SK-N-SH (cell line): ENCODE data around the gene ATP8A1. TPM values are rescaled to one million over a fixed set of nuclear protein-coding genes. Genes with fewer than 3 reads are reported as not detected.

Experiments used
- CTCF ChIA-PET: fragments of 300-600, 350-600 bp; formaldehyde crosslinking; extraction: SDS; loops from one replicate; lab custom pipeline; 2021; lab: Yijun Ruan, JAX
- POLR2A ChIA-PET: fragments of 350-600 bp; sonication (Branson Sonifier 250); formaldehyde crosslinking; extraction: SDS; loops from one replicate; lab custom pipeline; 2020; ENCODE audit warnings: antibody characterized with exemption, inconsistent platforms; lab: Yijun Ruan, JAX
- DNase-seq: peaks from one replicate; pipeline ENCODE4 v3.0.0; 2012
- H2AFZ ChIP-seq: fragments of 200-600 bp; sonication (generic); 2 replicates; pipeline ENCODE4 v1.8.1; 2016; ENCODE audit warnings: antibody characterized with exemption, mild to moderate bottlenecking, low read depth
- H3F3A ChIP-seq: fragments of 200-600 bp; sonication (generic); replicated peaks from 2 replicates; pipeline ENCODE3; 2016; ENCODE audit warnings: antibody characterized with exemption, mild to moderate bottlenecking; ENCODE audit not compliant: insufficient read depth
- H3K27ac ChIP-seq, 2 experiments: fragments of 200-500 bp in 1 of 2; fragments of 200-600 bp in 1 of 2; sonication (Bioruptor generic) in 1 of 2; sonication (generic), shearing (Covaris generic) in 1 of 2; 2 replicates each; pipeline versions ENCODE4 v1.5.1 to v1.6.1; 2014 to 2016; ENCODE audit warnings: low read depth in 2 of 2, inconsistent platforms in 1 of 2, low read length in 1 of 2, mild to moderate bottlenecking in 1 of 2, mixed read lengths in 1 of 2
- H3K27me3 ChIP-seq: fragments of 200-600 bp; sonication (generic), shearing (Covaris generic); 2 replicates; pipeline ENCODE4 v1.6.1; 2016; ENCODE audit warnings: mixed run types; ENCODE audit not compliant: insufficient read depth
- H3K36me3 ChIP-seq, 2 experiments: fragments of 200-500 bp in 1 of 2; fragments of 200-600 bp in 1 of 2; sonication (Bioruptor generic) in 1 of 2; sonication (generic) in 1 of 2; replicated peaks in 1 of 2; 2 replicates each; pipeline versions ENCODE3 to v1.5.1; 2014 to 2016; ENCODE audit warnings: low read length in 1 of 2, mild to moderate bottlenecking in 1 of 2; ENCODE audit not compliant: insufficient read depth in 2 of 2, control insufficient read depth in 1 of 2
- H3K4me1 ChIP-seq, 2 experiments: fragments of 200-500 bp in 1 of 2; fragments of 200-600 bp in 1 of 2; sonication (Bioruptor generic) in 1 of 2; sonication (generic), shearing (Covaris generic) in 1 of 2; 2 replicates each; pipeline versions ENCODE4 v1.5.1 to v1.6.1; 2014 to 2016; ENCODE audit warnings: low read depth in 1 of 2, low read length in 1 of 2, mixed run types in 1 of 2; ENCODE audit not compliant: insufficient read depth in 2 of 2, control insufficient read depth in 1 of 2
- H3K4me2 ChIP-seq: fragments of 200-600 bp; sonication (generic), shearing (Covaris generic); 2 replicates; pipeline ENCODE4 v1.6.1; 2017; ENCODE audit warnings: mixed run types
- H3K4me3 ChIP-seq, 2 experiments: fragments of 200-500 bp in 1 of 2; fragments of 200-600 bp in 1 of 2; sonication (Bioruptor generic) in 1 of 2; sonication (generic), shearing (Covaris generic) in 1 of 2; 2 replicates each; pipeline versions ENCODE4 v1.5.1 to v1.8.1; 2014 to 2016; ENCODE audit warnings: low read depth in 2 of 2, inconsistent platforms in 1 of 2, low read length in 1 of 2, mild to moderate bottlenecking in 1 of 2, mixed read lengths in 1 of 2, moderate library complexity in 1 of 2
- H3K79me2 ChIP-seq: fragments of 200-600 bp; sonication (generic); 2 replicates; pipeline ENCODE4 v1.8.1; 2017; ENCODE audit warnings: mild to moderate bottlenecking; ENCODE audit not compliant: insufficient read depth
- H3K9ac ChIP-seq: fragments of 200-600 bp; sonication (generic); 2 replicates; pipeline ENCODE4 v1.6.1; 2017; ENCODE audit warnings: mixed run types
- H3K9me2 ChIP-seq: fragments of 200-600 bp; sonication (generic); 2 replicates; pipeline ENCODE4 v1.6.1; 2017; ENCODE audit warnings: mixed run types
- H3K9me3 ChIP-seq: fragments of 200-600 bp; sonication (generic); 2 replicates; pipeline ENCODE4 v1.6.1; 2017; ENCODE audit warnings: mixed run types, mild to moderate bottlenecking, moderate library complexity
- H4K20me1 ChIP-seq: fragments of 200-600 bp; sonication (generic); 2 replicates; pipeline ENCODE4 v1.6.1; 2017; ENCODE audit warnings: mild to moderate bottlenecking, mixed run types; ENCODE audit not compliant: insufficient read depth
- CHD2 ChIP-seq: fragments of 150-350 bp; IDR thresholded peaks from 2 replicates; pipeline ENCODE4 v1.6.1; 2018; ENCODE audit warnings: low read length; ENCODE audit not compliant: partially characterized antibody
- EP300 ChIP-seq, 2 experiments: IDR thresholded peaks; 2 replicates each; pipeline versions ENCODE4 v1.4.0 to v1.6.1; 2012; ENCODE audit warnings: borderline replicate concordance in 1 of 2, low read depth in 1 of 2, low read length in 1 of 2
- FOSL2 ChIP-seq: IDR thresholded peaks from 2 replicates; pipeline ENCODE4 v1.4.0; 2012; ENCODE audit warnings: low read depth, mild to moderate bottlenecking, moderate library complexity, borderline replicate concordance
- FOXJ3 ChIP-seq: sonication (generic); formaldehyde crosslinking; IDR thresholded peaks from 2 replicates; pipeline ENCODE4 v1.5.1; 2020; ENCODE audit warnings: mild to moderate bottlenecking, missing genetic modification reagents
- GABPA ChIP-seq: IDR thresholded peaks from 2 replicates; pipeline ENCODE4 v1.4.0; 2012; ENCODE audit warnings: low read depth, mild to moderate bottlenecking
- GATA2 ChIP-seq: sonication (generic); formaldehyde crosslinking; IDR thresholded peaks from 2 replicates; pipeline ENCODE4 v1.5.0; 2020; ENCODE audit warnings: mild to moderate bottlenecking, missing genetic modification reagents
- JUND ChIP-seq: IDR thresholded peaks from 2 replicates; pipeline ENCODE4 v1.4.0; 2012
- MEF2A ChIP-seq: IDR thresholded peaks from 2 replicates; pipeline ENCODE4 v1.4.0; 2012; ENCODE audit warnings: low read depth, borderline replicate concordance
- NFIC ChIP-seq: IDR thresholded peaks from 2 replicates; pipeline ENCODE4 v1.4.0; 2012; ENCODE audit warnings: borderline replicate concordance
- RAD21 ChIP-seq: IDR thresholded peaks from 2 replicates; pipeline ENCODE4 v1.6.1; 2012; ENCODE audit warnings: mild to moderate bottlenecking, low read length
- RXRA ChIP-seq: IDR thresholded peaks from 2 replicates; pipeline ENCODE4 v1.4.0; 2012; ENCODE audit warnings: low read depth, mild to moderate bottlenecking, borderline replicate concordance
- SMC3 ChIP-seq: IDR thresholded peaks from 2 replicates; pipeline ENCODE4 v1.6.1; 2012; ENCODE audit warnings: low read depth, low read length, improper control_type of control experiment
- TCF12 ChIP-seq: IDR thresholded peaks from 2 replicates; pipeline ENCODE4 v1.4.0; 2012
- YY1 ChIP-seq: IDR thresholded peaks from 2 replicates; pipeline ENCODE4 v1.4.0; 2012; ENCODE audit warnings: low read depth, mild to moderate bottlenecking
- WGBS: methylation state at CpG from one replicate; pipeline ENCODE4 v1.1.6; 2017; ENCODE audit warnings: low lambda C conversion rate; 5-methylcytosine and 5-hydroxymethylcytosine counted together
- polyA plus RNA-seq, 3 experiments: library from polyadenylated mRNA; depleted of rRNA; stranded (reverse); fragments of >200 nt; gene quantifications; 2 replicates each; pipeline ENCODE4 v1.2.3, GENCODE V29; 2012
- TF ChIP-seq, protein P1 (sequence below): fragments of 200-600 bp; sonication (generic); IDR thresholded peaks from 2 replicates; pipeline ENCODE4 v1.6.1; 2017; ENCODE audit warnings: antibody characterized with exemption, mild to moderate bottlenecking, moderate library complexity
- TF ChIP-seq, protein P2 (sequence below): fragments of 150-350 bp; IDR thresholded peaks from 2 replicates; pipeline ENCODE4 v1.6.1; 2016; ENCODE audit warnings: mild to moderate bottlenecking, low read depth, low read length
- TF ChIP-seq, protein P3 (sequence below): IDR thresholded peaks from 2 replicates; pipeline ENCODE4; 2012
- TF ChIP-seq, protein P4 (sequence below): IDR thresholded peaks from 2 replicates; pipeline ENCODE4 v1.4.0; 2012; ENCODE audit warnings: low read depth, borderline replicate concordance
- TF ChIP-seq, protein P5 (sequence below): IDR thresholded peaks from 2 replicates; pipeline ENCODE4 v1.4.0; 2012; ENCODE audit warnings: low read depth

Gene ATP8A1
- polyA plus RNA-seq, 1 of the 3 experiments (the other 2 are of a cell fraction) = 0.38 TPM

DNA sequence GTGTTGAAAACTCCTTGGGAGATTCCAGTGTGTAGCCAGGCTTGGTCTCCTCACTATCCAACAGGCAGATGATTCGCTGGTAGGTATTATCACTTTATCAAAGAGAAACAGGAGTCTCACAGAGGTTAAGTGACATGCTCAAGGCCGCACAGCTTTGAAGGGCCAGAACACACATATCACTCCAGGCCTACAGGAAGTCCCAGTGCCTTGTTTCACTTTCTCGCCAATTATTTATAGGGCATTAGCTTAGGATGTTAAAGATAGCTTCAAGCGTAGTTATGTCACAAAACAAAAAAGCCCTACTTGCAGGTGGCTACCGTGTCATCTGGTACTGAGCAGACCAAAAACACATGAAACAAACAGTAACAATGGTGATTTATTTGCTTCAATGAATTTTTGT lies 13.2 kb downstream of the ATP8A1 start:
- POLR2A ChIA-PET = no interaction called here

DNA sequence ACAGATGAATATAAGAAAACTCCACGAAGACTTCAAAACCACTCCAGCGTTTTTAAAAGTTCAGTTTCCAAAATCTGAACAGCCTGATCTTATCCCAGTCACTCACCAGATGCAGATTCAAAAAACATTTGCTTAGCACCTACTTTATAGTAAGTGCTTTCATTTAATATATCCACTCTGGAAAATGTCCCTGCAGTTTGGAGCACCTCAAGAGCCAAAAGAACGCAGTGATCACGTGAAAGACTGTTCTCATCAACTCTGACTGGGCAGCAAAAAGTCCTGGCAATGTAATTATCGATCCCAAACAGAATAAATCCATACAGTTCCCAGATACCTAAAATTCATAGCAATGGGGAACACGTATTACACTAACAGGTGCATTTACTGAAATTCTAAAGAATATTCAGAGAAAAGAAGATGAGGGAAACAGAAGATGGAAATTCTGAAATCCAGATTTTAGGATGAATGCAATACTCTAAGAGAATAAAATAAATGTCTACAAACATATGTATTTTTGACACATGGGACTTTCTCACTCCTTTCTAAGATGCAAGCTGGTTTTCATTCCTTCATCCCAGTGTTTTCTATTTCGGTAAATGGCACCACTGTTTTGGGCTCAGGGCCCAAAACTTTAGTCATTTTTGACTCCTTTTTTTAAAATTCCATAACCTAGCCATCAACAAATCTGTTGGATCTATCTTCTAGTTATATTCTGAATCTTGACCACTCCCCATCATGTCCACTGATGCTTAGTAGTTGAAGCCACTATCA lies 13.9 kb downstream of the ATP8A1 start:
- Histone ChIP-seq H4K20me1 (no peaks in the 10 kb centered on the region), H3K4me2 (no peak overlapping the region), H3K9me2 (no peaks in the 10 kb centered on the region), H3K27me3 (no peaks in the 10 kb centered on the region), H3K4me3 (no peak overlapping the region), H2AFZ (no peak overlapping the region), H3K9ac (no peak overlapping the region), H3K79me2 (no peaks in the 10 kb centered on the region), H3K36me3 (no peaks in the 10 kb centered on the region), H3K27ac (peak overlapping the region in 1 of 2 experiments; percentile 43; a peak in 1 of 4 replicates), H3K4me1 (peaks cover 0 to 21% of the 10 kb centered on the region in 2 experiments; a peak in 2 of 4 replicates), H3K9me3 (no peaks in the 10 kb centered on the region), H3F3A (no peaks in the 10 kb centered on the region)
- ChIA-PET POLR2A (no interaction called here), CTCF (interaction anchor here (1.0 kb wide), 1 partner anchor 85 kb away, joined by 3 read pairs; no protein-coding TSS in a partner anchor)
- 51% methylated on average over 7 of the region's 7 CpGs for WGBS
- TF ChIP-seq GABPA (no peak), RAD21 (no peak), NFIC (no peak), FOXJ3 (CRISPR knock-in tag) (no peak), GATA2 (CRISPR knock-in tag) (no peak), JUND (no peak), CHD2 (no peak), MEF2A (no peak), YY1 (no peak), EP300 (IDR thresholded peaks at IDR 0.05; ENCODE audit: borderline replicate concordance in 1 of 2, low read depth in 1 of 2, low read length in 1 of 2) (no peak), TCF12 (no peak)
- TF ChIP-seq, protein P1, sequence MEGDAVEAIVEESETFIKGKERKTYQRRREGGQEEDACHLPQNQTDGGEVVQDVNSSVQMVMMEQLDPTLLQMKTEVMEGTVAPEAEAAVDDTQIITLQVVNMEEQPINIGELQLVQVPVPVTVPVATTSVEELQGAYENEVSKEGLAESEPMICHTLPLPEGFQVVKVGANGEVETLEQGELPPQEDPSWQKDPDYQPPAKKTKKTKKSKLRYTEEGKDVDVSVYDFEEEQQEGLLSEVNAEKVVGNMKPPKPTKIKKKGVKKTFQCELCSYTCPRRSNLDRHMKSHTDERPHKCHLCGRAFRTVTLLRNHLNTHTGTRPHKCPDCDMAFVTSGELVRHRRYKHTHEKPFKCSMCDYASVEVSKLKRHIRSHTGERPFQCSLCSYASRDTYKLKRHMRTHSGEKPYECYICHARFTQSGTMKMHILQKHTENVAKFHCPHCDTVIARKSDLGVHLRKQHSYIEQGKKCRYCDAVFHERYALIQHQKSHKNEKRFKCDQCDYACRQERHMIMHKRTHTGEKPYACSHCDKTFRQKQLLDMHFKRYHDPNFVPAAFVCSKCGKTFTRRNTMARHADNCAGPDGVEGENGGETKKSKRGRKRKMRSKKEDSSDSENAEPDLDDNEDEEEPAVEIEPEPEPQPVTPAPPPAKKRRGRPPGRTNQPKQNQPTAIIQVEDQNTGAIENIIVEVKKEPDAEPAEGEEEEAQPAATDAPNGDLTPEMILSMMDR = no peak
- TF ChIP-seq, protein P2, sequence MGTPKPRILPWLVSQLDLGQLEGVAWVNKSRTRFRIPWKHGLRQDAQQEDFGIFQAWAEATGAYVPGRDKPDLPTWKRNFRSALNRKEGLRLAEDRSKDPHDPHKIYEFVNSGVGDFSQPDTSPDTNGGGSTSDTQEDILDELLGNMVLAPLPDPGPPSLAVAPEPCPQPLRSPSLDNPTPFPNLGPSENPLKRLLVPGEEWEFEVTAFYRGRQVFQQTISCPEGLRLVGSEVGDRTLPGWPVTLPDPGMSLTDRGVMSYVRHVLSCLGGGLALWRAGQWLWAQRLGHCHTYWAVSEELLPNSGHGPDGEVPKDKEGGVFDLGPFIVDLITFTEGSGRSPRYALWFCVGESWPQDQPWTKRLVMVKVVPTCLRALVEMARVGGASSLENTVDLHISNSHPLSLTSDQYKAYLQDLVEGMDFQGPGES = no peak
- DNase-seq = no peak

More for the DNA sequence above, 13.2 kb downstream of the ATP8A1 start:
- no peaks in the 10 kb centered on the region for H4K20me1 ChIP-seq
- DNase-seq = no peak
- no peak overlapping the region for H3K4me2 ChIP-seq
- no peak for TF ChIP-seq FOSL2
- TF ChIP-seq MEF2A = no peak
- TF ChIP-seq SMC3 = no peak
- TF ChIP-seq, protein P3, sequence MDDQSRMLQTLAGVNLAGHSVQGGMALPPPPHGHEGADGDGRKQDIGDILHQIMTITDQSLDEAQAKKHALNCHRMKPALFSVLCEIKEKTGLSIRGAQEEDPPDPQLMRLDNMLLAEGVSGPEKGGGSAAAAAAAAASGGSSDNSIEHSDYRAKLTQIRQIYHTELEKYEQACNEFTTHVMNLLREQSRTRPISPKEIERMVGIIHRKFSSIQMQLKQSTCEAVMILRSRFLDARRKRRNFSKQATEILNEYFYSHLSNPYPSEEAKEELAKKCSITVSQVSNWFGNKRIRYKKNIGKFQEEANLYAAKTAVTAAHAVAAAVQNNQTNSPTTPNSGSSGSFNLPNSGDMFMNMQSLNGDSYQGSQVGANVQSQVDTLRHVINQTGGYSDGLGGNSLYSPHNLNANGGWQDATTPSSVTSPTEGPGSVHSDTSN = no peak
- no peak for TF ChIP-seq RXRA
- TF ChIP-seq, protein P4, sequence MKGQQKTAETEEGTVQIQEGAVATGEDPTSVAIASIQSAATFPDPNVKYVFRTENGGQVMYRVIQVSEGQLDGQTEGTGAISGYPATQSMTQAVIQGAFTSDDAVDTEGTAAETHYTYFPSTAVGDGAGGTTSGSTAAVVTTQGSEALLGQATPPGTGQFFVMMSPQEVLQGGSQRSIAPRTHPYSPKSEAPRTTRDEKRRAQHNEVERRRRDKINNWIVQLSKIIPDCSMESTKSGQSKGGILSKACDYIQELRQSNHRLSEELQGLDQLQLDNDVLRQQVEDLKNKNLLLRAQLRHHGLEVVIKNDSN = no peak
- TF ChIP-seq, protein P5, sequence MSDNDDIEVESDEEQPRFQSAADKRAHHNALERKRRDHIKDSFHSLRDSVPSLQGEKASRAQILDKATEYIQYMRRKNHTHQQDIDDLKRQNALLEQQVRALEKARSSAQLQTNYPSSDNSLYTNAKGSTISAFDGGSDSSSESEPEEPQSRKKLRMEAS = no peak
- no peak overlapping the region for H3K4me3 ChIP-seq
- H3F3A ChIP-seq = no peaks in the 10 kb centered on the region
- WGBS = 69% methylated on average over 5 of the region's 5 CpGs
- CTCF ChIA-PET = interaction anchor here (1.0 kb wide), 1 partner anchor 86 kb away, joined by 3 read pairs; no protein-coding TSS in a partner anchor
- H3K9ac ChIP-seq = no peak overlapping the region
- H3K9me3 ChIP-seq = no peaks in the 10 kb centered on the region
- no peaks in the 10 kb centered on the region for H3K36me3 ChIP-seq
- no peak overlapping the region for H2AFZ ChIP-seq
- H3K79me2 ChIP-seq = no peaks in the 10 kb centered on the region
- H3K9me2 ChIP-seq = no peaks in the 10 kb centered on the region
- H3K27ac ChIP-seq = peak overlapping the region in 1 of 2 experiments; percentile 43; a peak in 1 of 4 replicates
- peaks cover 0 to 21% of the 10 kb centered on the region in 2 experiments; a peak in 2 of 4 replicates for H3K4me1 ChIP-seq
- no peaks in the 10 kb centered on the region for H3K27me3 ChIP-seq
